ENCODE measurements around the gene TET2. TPM values are rescaled to one million over a fixed set of nuclear protein-coding genes. Genes with fewer than 3 reads are reported as not detected.

TET2 gene
- total RNA-seq, 1 donor from 2014 or later = 5.0 TPM

DNA sequence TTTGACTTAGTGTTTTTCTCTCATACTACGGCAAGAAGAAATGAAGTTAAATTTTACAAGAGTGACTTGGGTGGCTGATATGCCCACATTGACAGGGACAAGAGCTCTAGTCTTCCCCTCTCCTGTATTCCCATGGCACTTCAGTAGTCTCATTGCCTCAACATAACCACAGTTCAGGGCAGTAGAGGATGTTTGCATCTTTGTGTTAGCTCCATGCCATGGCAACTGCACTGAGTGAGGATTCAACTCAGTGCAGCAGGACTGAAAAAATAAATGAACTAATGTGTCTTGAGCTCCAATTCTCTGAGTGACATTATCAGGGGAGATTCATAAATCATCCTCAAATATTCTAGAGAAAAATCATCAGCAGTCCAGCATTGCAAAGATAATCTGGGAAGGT is 78.8 kb downstream of the TET2 start:
- no peak overlapping the region for H3K4me3 ChIP-seq (ENCODE audit: low read depth, low read length)
- TF ChIP-seq, protein P1, sequence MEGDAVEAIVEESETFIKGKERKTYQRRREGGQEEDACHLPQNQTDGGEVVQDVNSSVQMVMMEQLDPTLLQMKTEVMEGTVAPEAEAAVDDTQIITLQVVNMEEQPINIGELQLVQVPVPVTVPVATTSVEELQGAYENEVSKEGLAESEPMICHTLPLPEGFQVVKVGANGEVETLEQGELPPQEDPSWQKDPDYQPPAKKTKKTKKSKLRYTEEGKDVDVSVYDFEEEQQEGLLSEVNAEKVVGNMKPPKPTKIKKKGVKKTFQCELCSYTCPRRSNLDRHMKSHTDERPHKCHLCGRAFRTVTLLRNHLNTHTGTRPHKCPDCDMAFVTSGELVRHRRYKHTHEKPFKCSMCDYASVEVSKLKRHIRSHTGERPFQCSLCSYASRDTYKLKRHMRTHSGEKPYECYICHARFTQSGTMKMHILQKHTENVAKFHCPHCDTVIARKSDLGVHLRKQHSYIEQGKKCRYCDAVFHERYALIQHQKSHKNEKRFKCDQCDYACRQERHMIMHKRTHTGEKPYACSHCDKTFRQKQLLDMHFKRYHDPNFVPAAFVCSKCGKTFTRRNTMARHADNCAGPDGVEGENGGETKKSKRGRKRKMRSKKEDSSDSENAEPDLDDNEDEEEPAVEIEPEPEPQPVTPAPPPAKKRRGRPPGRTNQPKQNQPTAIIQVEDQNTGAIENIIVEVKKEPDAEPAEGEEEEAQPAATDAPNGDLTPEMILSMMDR (conservative IDR thresholded peaks at IDR 0.05; ENCODE audit: low read depth, low read length) = no peak
- no peak for DNase-seq (ENCODE audit: low read depth)

DNA sequence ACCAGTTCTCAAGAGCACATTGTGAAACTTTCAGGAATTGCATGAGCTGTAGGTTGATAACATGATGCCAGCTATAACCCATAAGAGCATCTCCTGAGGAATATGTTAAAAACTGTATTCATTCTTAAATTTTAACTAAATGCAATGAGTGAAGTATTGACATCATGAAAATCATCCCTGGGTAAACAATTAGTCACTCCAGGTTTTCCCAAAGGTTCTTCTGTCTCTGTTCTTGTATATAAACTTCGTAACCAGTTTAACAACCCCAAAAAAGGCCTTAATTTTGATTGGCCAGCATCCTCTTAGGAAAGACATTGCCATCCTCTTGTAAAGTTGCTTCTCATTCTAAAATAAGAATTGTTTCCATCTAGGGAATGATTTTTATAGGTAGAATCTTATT is 80.4 kb downstream of the TET2 start:
- DNase-seq (ENCODE audit: low read depth) = no peak
- TF ChIP-seq, protein P1 (conservative IDR thresholded peaks at IDR 0.05; ENCODE audit: low read depth, low read length) = no peak
- no peak overlapping the region for H3K4me3 ChIP-seq (ENCODE audit: low read depth, low read length)

DNA sequence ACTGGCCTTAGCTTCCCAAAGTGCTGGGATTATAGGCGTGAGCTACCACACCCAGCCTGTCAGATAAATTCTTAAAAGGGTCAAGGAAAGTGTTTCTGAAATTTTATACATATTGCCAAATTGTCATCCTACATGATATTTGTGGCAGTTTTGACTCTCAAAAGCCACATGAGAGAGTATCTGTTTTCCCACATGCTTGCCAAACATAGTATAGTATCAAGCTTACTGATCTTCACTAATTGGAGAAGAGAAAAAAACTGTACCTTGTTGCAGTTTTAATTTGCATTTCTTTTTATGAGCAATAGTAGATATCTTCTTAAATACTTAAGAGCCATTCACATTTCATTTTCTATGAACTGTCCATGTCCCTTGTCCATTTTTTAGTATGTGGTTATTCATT is 83.6 kb downstream of the TET2 start:
- DNase-seq (ENCODE audit: low read depth) = no peak
- TF ChIP-seq, protein P1 (conservative IDR thresholded peaks at IDR 0.05; ENCODE audit: low read depth, low read length) = no peak
- H3K4me3 ChIP-seq (ENCODE audit: low read depth, low read length) = no peak overlapping the region

DNA sequence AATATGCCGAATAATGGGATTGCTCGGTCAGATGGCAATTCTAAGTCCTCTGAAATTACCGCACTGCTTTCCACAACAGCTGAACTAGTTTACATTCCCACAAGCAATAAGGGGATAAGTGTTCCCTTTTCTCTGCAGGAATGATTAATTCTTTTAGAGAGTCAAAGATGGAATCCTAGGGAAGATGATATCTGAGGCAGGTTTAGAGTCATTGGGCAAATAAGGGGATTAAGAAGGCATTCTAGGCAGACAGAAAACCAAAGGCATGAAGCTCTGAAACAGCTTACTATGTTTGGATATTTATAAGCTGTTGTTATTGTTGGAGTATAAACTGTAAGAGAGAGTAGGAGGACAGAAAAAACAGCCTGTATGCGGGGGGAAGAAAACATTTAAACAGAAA is 85.7 kb downstream of the TET2 start:
- no peak overlapping the region for H3K4me3 ChIP-seq (ENCODE audit: low read depth, low read length)
- TF ChIP-seq, protein P1 (conservative IDR thresholded peaks at IDR 0.05; ENCODE audit: low read depth, low read length) = no peak
- no peak for DNase-seq (ENCODE audit: low read depth)

DNA sequence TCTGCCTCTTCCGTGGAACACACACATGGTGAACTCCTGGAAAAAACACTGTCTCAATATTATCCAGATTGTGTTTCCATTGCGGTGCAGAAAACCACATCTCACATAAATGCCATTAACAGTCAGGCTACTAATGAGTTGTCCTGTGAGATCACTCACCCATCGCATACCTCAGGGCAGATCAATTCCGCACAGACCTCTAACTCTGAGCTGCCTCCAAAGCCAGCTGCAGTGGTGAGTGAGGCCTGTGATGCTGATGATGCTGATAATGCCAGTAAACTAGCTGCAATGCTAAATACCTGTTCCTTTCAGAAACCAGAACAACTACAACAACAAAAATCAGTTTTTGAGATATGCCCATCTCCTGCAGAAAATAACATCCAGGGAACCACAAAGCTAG is 87.9 kb downstream of the TET2 start:
- TF ChIP-seq, protein P1 (conservative IDR thresholded peaks at IDR 0.05; ENCODE audit: low read depth, low read length) = no peak
- no peak overlapping the region for H3K4me3 ChIP-seq (ENCODE audit: low read depth, low read length)
- DNase-seq (ENCODE audit: low read depth) = no peak

DNA sequence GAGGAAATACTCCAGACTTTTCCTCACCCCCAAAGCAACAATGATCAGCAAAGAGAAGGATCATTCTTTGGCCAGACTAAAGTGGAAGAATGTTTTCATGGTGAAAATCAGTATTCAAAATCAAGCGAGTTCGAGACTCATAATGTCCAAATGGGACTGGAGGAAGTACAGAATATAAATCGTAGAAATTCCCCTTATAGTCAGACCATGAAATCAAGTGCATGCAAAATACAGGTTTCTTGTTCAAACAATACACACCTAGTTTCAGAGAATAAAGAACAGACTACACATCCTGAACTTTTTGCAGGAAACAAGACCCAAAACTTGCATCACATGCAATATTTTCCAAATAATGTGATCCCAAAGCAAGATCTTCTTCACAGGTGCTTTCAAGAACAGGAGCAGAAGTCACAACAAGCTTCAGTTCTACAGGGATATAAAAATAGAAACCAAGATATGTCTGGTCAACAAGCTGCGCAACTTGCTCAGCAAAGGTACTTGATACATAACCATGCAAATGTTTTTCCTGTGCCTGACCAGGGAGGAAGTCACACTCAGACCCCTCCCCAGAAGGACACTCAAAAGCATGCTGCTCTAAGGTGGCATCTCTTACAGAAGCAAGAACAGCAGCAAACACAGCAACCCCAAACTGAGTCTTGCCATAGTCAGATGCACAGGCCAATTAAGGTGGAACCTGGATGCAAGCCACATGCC is 89.7 kb downstream of the TET2 start:
- TF ChIP-seq, protein P1 (conservative IDR thresholded peaks at IDR 0.05; ENCODE audit: low read depth, low read length) = no peak
- DNase-seq (ENCODE audit: low read depth) = no peak
- H3K4me3 ChIP-seq (ENCODE audit: low read depth, low read length) = no peak overlapping the region

DNA sequence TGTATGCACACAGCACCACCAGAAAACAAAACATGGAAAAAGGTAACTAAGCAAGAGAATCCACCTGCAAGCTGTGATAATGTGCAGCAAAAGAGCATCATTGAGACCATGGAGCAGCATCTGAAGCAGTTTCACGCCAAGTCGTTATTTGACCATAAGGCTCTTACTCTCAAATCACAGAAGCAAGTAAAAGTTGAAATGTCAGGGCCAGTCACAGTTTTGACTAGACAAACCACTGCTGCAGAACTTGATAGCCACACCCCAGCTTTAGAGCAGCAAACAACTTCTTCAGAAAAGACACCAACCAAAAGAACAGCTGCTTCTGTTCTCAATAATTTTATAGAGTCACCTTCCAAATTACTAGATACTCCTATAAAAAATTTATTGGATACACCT is 90.2 kb downstream of the TET2 start:
- H3K4me3 ChIP-seq (ENCODE audit: low read depth, low read length) = no peak overlapping the region
- TF ChIP-seq, protein P1 (conservative IDR thresholded peaks at IDR 0.05; ENCODE audit: low read depth, low read length) = no peak
- DNase-seq (ENCODE audit: low read depth) = no peak
